Thymus (tissue), 11 donors: ENCODE data around the gene PLAGL1. TPM values are rescaled to one million over a fixed set of nuclear protein-coding genes. Genes with fewer than 3 reads are reported as not detected.

Experiments used
- DNase-seq, 9 donors: peaks; one replicate each; pipeline ENCODE4 v3.0.0-alpha.2; 2013; ENCODE audit warnings: low spot score in 9 of 9, low read depth in 6 of 9, missing footprints in 1 of 9
- H3K27ac ChIP-seq, 2 donors: one replicate each; pipeline ENCODE4 v1.5.1; 2013; ENCODE audit warnings: control low read depth in 1 of 2, low read depth in 1 of 2, low read length in 1 of 2, mild to moderate bottlenecking in 1 of 2, moderate library complexity in 1 of 2
- H3K27me3 ChIP-seq, 2 donors: one replicate each; pipeline ENCODE4 v1.5.1; 2013; ENCODE audit warnings: low read length in 1 of 2; ENCODE audit not compliant: control insufficient read depth in 2 of 2, insufficient read depth in 1 of 2
- H3K36me3 ChIP-seq, 2 donors: one replicate each; pipeline ENCODE4 v1.5.1; 2013; ENCODE audit warnings: low read length in 1 of 2, mild to moderate bottlenecking in 1 of 2, moderate library complexity in 1 of 2; ENCODE audit not compliant: control insufficient read depth in 2 of 2, insufficient read depth in 2 of 2
- H3K4me1 ChIP-seq, 2 donors: one replicate each; pipeline ENCODE4 v1.5.1; 2013; ENCODE audit warnings: low read length in 2 of 2; ENCODE audit not compliant: control insufficient read depth in 2 of 2, insufficient read depth in 2 of 2
- H3K4me3 ChIP-seq, 2 donors: one replicate each; pipeline ENCODE4 v1.5.1; 2013; ENCODE audit warnings: low read length in 2 of 2, control low read depth in 1 of 2, mild to moderate bottlenecking in 1 of 2
- H3K9me3 ChIP-seq, 2 donors: one replicate each; pipeline ENCODE4 v1.5.1; 2013; ENCODE audit warnings: low read length in 1 of 2, mild to moderate bottlenecking in 1 of 2; ENCODE audit not compliant: control insufficient read depth in 2 of 2, insufficient read depth in 1 of 2
- WGBS: extraction: QIAGEN DNeasy Blood & Tissue Kit; methylation state at CpG from one replicate; pipeline ENCODE4 v1.1.7; 2013; 5-methylcytosine and 5-hydroxymethylcytosine counted together
- polyA plus RNA-seq: library from polyadenylated mRNA; stranded (reverse); fragments of 200-250 nt; gene quantifications from one replicate; pipeline ENCODE4 v1.2.3, GENCODE V29; 2013
- total RNA-seq: library from RNA; stranded (reverse); fragments of 120-200 nt; gene quantifications from one replicate; pipeline ENCODE4 v1.2.4, GENCODE V29; 2013
- donor health status: healthy.

The PLAGL1 gene
- total and polyA plus RNA-seq, 2 donors, result 5.4 to 9.8 TPM

- WGBS, result 70% methylated on average over 2 of the region's 2 CpGs
- H3K27ac ChIP-seq, result no peak overlapping the region
Observed at GRCh38 chr6:143998686-143999085, 9.4 kb downstream of the PLAGL1 start.

GRCh38 chr6:143993965-143994646 is 14.0 kb downstream of the PLAGL1 start:
- no peaks in the 10 kb centered on the region for H3K4me1 ChIP-seq
- 95% methylated on average over 7 of the region's 7 CpGs for WGBS
- no peaks in the 10 kb centered on the region for H3K36me3 ChIP-seq
- no peak overlapping the region for H3K27ac ChIP-seq
- H3K27me3 ChIP-seq, result no peaks in the 10 kb centered on the region
- H3K9me3 ChIP-seq, result peaks cover 0 to 3% of the 10 kb centered on the region in 2 donors
- H3K4me3 ChIP-seq, result no peak overlapping the region
- DNase-seq, result no peak

More at GRCh38 chr6:143998686-143999085, 9.4 kb downstream of the PLAGL1 start:
- no peak for DNase-seq
- Histone ChIP-seq H3K4me3 (no peak overlapping the region), H3K9me3 (no peaks in the 10 kb centered on the region), H3K4me1 (no peaks in the 10 kb centered on the region), H3K36me3 (no peaks in the 10 kb centered on the region), H3K27me3 (no peaks in the 10 kb centered on the region)

- Histone ChIP-seq H3K4me3 (no peak overlapping the region), H3K4me1 (no peaks in the 10 kb centered on the region), H3K27ac (no peak overlapping the region), H3K27me3 (no peaks in the 10 kb centered on the region), H3K36me3 (no peaks in the 10 kb centered on the region), H3K9me3 (peaks cover 0 to 3% of the 10 kb centered on the region in 2 donors)
- DNase-seq, result no peak
- 99% methylated on average over 1 of the region's 1 CpG for WGBS
Observed at GRCh38 chr6:143992285-143992684, 15.8 kb downstream of the PLAGL1 start.

- WGBS, result 98% methylated on average over 5 of the region's 5 CpGs
- no peaks in the 10 kb centered on the region for H3K4me1 ChIP-seq
- no peaks in the 10 kb centered on the region for H3K36me3 ChIP-seq
- H3K27me3 ChIP-seq, result no peaks in the 10 kb centered on the region
- H3K9me3 ChIP-seq, result no peaks in the 10 kb centered on the region
- no peak overlapping the region for H3K27ac ChIP-seq
- DNase-seq, result no peak
- H3K4me3 ChIP-seq, result no peak overlapping the region
Observed at GRCh38 chr6:143986463-143987065, 21.5 kb downstream of the PLAGL1 start.

GRCh38 chr6:143984666-143985065 is 23.4 kb downstream of the PLAGL1 start:
- Histone ChIP-seq H3K9me3 (no peaks in the 10 kb centered on the region), H3K4me1 (no peaks in the 10 kb centered on the region), H3K27ac (no peak overlapping the region), H3K27me3 (no peaks in the 10 kb centered on the region), H3K4me3 (no peak overlapping the region), H3K36me3 (no peaks in the 10 kb centered on the region)
- WGBS, result 92% methylated on average over 2 of the region's 2 CpGs
- no peak for DNase-seq

GRCh38 chr6:143982968-143983367 is 25.1 kb downstream of the PLAGL1 start:
- H3K4me1 ChIP-seq, result no peaks in the 10 kb centered on the region
- H3K27me3 ChIP-seq, result no peaks in the 10 kb centered on the region
- no peaks in the 10 kb centered on the region for H3K9me3 ChIP-seq
- H3K4me3 ChIP-seq, result no peak overlapping the region
- no peaks in the 10 kb centered on the region for H3K36me3 ChIP-seq
- H3K27ac ChIP-seq, result no peak overlapping the region
- WGBS, result 90% methylated on average over 2 of the region's 2 CpGs
- no peak for DNase-seq

GRCh38 chr6:143980921-143981320 is 27.1 kb downstream of the PLAGL1 start:
- Histone ChIP-seq H3K27ac (no peak overlapping the region), H3K36me3 (no peaks in the 10 kb centered on the region), H3K4me3 (no peak overlapping the region), H3K4me1 (no peaks in the 10 kb centered on the region), H3K27me3 (no peaks in the 10 kb centered on the region), H3K9me3 (no peaks in the 10 kb centered on the region)
- WGBS, result 98% methylated on average over 1 of the region's 1 CpG
- no peak for DNase-seq

GRCh38 chr6:143976806-143977349 is 31.2 kb downstream of the PLAGL1 start:
- 87% methylated on average over 3 of the region's 3 CpGs for WGBS
- Histone ChIP-seq H3K4me1 (no peaks in the 10 kb centered on the region), H3K27me3 (no peaks in the 10 kb centered on the region), H3K27ac (no peak overlapping the region), H3K4me3 (no peak overlapping the region), H3K9me3 (no peaks in the 10 kb centered on the region), H3K36me3 (no peaks in the 10 kb centered on the region)
- DNase-seq, result no peak

GRCh38 chr6:143974089-143974488 is 34.0 kb downstream of the PLAGL1 start:
- H3K4me1 ChIP-seq, result peaks cover 0 to under 1% of the 10 kb centered on the region in 2 donors
- 83% methylated on average over 8 of the region's 8 CpGs for WGBS
- no peak overlapping the region for H3K27ac ChIP-seq
- H3K27me3 ChIP-seq, result no peaks in the 10 kb centered on the region
- no peaks in the 10 kb centered on the region for H3K9me3 ChIP-seq
- no peak overlapping the region for H3K4me3 ChIP-seq
- H3K36me3 ChIP-seq, result no peaks in the 10 kb centered on the region
- no peak for DNase-seq
